GM20431 (cell line): ENCODE results near the gene CENPB.

Experiments
- in situ Hi-C: fragments of 300-500 bp; cut with MseI, MboI; formaldehyde crosslinking; loops from one replicate; pipeline ENCODE4 v1.15.0; 2020; ENCODE audit warnings: low sequenced_read_pairs; ENCODE audit not compliant: unreplicated experiment

Gene CENPB

DNA sequence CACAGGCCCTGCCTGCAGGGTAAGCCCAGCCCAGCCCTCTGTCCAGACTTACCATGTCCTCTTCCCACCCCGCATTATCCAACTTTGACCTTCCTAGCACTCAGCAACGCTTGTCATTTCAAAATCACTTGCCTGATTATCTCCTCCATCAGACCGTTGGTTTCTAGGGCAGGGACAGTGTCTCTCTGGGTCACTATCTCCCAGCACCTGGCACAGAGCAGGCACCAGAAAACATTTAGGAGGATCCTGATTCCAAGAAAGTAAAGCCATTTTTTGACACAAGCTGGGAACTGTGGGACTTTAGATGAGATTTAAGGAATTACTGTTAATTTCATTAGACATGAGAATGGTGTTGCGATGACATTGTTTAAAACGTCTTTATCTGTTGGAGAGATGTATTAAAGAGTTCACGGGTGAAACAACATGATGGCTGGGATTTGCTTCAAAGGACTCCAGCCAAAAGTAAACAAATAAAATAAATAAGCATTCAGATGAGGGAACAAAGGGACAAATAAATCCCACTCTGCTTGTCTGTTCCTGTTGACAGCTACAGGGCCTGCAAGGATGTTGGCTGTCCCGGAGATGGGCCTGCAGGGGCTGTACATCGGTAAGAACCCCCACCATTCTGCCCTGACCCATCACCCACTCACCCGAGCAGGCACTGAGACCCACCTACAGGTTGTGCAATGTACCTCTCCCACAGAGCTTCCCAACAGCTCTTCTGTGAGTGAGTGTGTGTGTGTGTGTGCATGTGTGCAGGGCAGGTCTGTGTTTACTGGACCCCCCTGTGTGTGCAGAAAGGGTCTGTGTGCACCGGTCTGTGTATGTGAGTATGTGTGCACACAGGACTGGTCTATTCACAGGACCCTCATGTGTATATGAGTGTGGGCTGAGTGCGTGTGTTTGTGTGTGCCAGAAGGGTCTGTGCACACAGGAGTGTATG, 48.2 kb downstream of the CENPB start:
- in situ Hi-C loops = no loop called here

DNA sequence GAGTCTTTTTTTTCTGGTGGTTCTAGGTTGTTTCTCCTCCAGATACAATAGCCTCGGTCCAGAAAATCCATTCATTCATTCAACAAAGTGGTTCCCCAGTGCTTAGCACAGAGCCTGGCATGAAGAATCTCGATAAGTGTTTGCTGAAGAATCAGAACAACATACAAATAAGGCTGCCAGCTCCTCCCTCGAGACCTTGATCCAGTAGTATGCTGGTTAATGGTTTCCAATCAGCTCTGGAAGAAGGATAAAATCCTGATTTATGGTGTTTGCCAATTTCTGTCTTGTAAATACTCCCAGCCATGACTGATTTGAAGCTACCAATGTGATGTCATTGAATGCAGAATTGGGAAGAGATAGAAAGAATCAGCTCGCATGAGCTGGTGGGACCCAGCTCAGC, 50.8 kb downstream of the CENPB start:
- in situ Hi-C loops = no loop called here

DNA sequence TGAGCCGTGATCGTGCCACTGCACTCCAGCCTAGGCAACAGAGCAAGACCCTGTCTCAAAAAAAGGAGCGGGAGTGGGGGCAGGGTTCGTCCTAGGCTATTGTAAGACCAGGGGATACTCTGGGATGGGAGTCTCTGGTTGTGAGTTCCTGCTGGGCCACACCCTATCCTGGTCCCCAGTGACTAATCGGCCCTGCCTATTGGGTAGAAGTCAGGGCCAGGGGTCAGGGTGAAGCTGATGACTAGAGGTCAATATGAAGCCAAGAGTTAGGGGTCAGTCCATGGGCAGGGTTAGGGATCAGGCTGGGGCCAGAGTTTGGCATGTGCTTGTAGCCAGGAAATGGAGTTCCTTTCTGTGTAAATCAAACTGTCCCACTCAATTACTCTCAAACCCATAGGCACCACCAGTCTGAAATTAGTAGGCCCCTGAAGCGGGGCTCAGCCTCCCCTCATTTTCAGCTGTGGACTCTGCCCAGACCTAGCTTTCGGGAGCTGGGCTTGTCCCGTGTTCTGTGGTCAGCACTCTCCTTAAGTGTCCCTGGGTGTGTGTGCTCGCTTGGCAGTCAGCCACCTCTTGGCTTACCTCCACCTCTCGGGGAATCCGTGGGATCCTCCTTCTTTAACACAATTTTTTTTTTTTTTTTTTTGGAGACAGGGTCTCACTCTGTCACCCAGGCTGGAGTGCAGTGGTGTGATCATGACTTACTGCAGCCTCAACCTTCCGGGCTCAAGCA, 52.3 kb downstream of the CENPB start:
- in situ Hi-C loops = no loop called here
